Liver (tissue), 9 donors: ENCODE measurements around the gene SMYD3. TPM values are rescaled to one million over a fixed set of nuclear protein-coding genes. Genes with fewer than 3 reads are reported as not detected.

Source experiments
- DNase-seq: peaks from one replicate; pipeline ENCODE4 v3.0.0-alpha.2; 2017; ENCODE audit warnings: low spot score
- H3K27ac ChIP-seq, 2 donors: one replicate each; pipeline ENCODE4 v1.7.0; 2013; ENCODE audit warnings: inconsistent platforms in 2 of 2, low read length in 2 of 2, control low read depth in 1 of 2, low read depth in 1 of 2, mild to moderate bottlenecking in 1 of 2
- H3K27me3 ChIP-seq, 4 donors: one replicate each; pipeline versions ENCODE4 v1.6.1 to v1.7.0; 2013; ENCODE audit warnings: low read length in 3 of 4, inconsistent platforms in 1 of 4, mild to moderate bottlenecking in 1 of 4, moderate library complexity in 1 of 4; ENCODE audit not compliant: control insufficient read depth in 4 of 4, insufficient read depth in 4 of 4
- H3K36me3 ChIP-seq, 4 donors: one replicate each; pipeline versions ENCODE4 v1.6.1 to v1.7.0; 2013; ENCODE audit warnings: low read length in 3 of 4, mild to moderate bottlenecking in 3 of 4, low read depth in 1 of 4, moderate library complexity in 1 of 4; ENCODE audit not compliant: control insufficient read depth in 4 of 4, insufficient read depth in 3 of 4
- H3K4me1 ChIP-seq, 4 donors: one replicate each; pipeline versions ENCODE4 v1.6.1 to v1.7.0; 2013; ENCODE audit warnings: low read length in 3 of 4, mild to moderate bottlenecking in 3 of 4, moderate library complexity in 1 of 4; ENCODE audit not compliant: control insufficient read depth in 4 of 4, insufficient read depth in 4 of 4
- H3K4me3 ChIP-seq, 3 donors: one replicate each; pipeline versions ENCODE4 v1.6.1 to v1.7.0; 2013; ENCODE audit warnings: low read length in 3 of 3, control low read depth in 1 of 3, low read depth in 1 of 3, mild to moderate bottlenecking in 1 of 3
- H3K9ac ChIP-seq, 2 donors: one replicate each; pipeline ENCODE4 v1.7.0; 2013; ENCODE audit warnings: low read length in 2 of 2, mild to moderate bottlenecking in 2 of 2, moderate library complexity in 2 of 2, control low read depth in 1 of 2, low read depth in 1 of 2
- H3K9me3 ChIP-seq, 4 donors: one replicate each; pipeline versions ENCODE4 v1.6.1 to v1.7.0; 2013; ENCODE audit warnings: low read length in 3 of 4; ENCODE audit not compliant: control insufficient read depth in 4 of 4
- EGR1 ChIP-seq, 2 donors: IDR thresholded peaks; 2 replicates each; pipeline ENCODE4 v1.6.1; 2016 to 2018; ENCODE audit warnings: antibody characterized with exemption in 2 of 2, low read depth in 2 of 2
- FOXA1 ChIP-seq: IDR thresholded peaks from 2 replicates; pipeline ENCODE4 v1.6.1; 2016; ENCODE audit warnings: antibody characterized with exemption
- FOXA2 ChIP-seq: IDR thresholded peaks from 2 replicates; pipeline ENCODE4 v1.6.1; 2016; ENCODE audit warnings: antibody characterized with exemption
- GABPA ChIP-seq, 2 donors: IDR thresholded peaks in 1 of 2; conservative IDR thresholded peaks in 1 of 2; 2 replicates each; pipeline ENCODE4 v1.6.1; 2016; ENCODE audit warnings: antibody characterized with exemption in 2 of 2, mild to moderate bottlenecking in 1 of 2, moderate library complexity in 1 of 2
- HNF4A ChIP-seq, 2 donors: conservative IDR thresholded peaks; 2 replicates each; pipeline ENCODE4 v1.6.1; 2016; ENCODE audit warnings: antibody characterized with exemption in 2 of 2, mild to moderate bottlenecking in 2 of 2
- HNF4G ChIP-seq: IDR thresholded peaks from 2 replicates; pipeline ENCODE4 v1.6.1; 2016; ENCODE audit warnings: antibody characterized with exemption
- JUND ChIP-seq, 2 donors: IDR thresholded peaks; 2 replicates each; pipeline ENCODE4 v1.6.1; 2016; ENCODE audit warnings: antibody characterized with exemption in 2 of 2
- NR2F2 ChIP-seq: IDR thresholded peaks from 2 replicates; pipeline ENCODE4 v1.6.1; 2016; ENCODE audit warnings: antibody characterized with exemption
- RAD21 ChIP-seq, 2 donors: IDR thresholded peaks; 2 replicates each; pipeline ENCODE4 v1.6.1; 2016; ENCODE audit warnings: antibody characterized with exemption in 2 of 2, mild to moderate bottlenecking in 2 of 2
- RXRA ChIP-seq, 2 donors: IDR thresholded peaks; 2 replicates each; pipeline ENCODE4 v1.6.1; 2017 to 2018; ENCODE audit warnings: antibody characterized with exemption in 2 of 2, mild to moderate bottlenecking in 1 of 2
- SP1 ChIP-seq: IDR thresholded peaks from 2 replicates; pipeline ENCODE4 v1.6.1; 2018; ENCODE audit warnings: antibody characterized with exemption, mild to moderate bottlenecking
- TAF1 ChIP-seq: conservative IDR thresholded peaks from 2 replicates; pipeline ENCODE4 v1.6.1; 2016; ENCODE audit warnings: antibody characterized with exemption, mild to moderate bottlenecking
- YY1 ChIP-seq: IDR thresholded peaks from 2 replicates; pipeline ENCODE4 v1.6.1; 2016; ENCODE audit warnings: antibody characterized with exemption, mild to moderate bottlenecking
- WGBS: extraction: QIAGEN DNeasy Blood & Tissue Kit; methylation state at CpG from one replicate; pipeline ENCODE4 v1.1.7; 2013; 5-methylcytosine and 5-hydroxymethylcytosine counted together
- polyA plus RNA-seq, 2 donors: library from polyadenylated mRNA; stranded (reverse) in 1 of 2; unstranded in 1 of 2; fragments of 200-250 nt in 1 of 2; fragments of >200 nt in 1 of 2; fragmentation: Nextera tagmentation in 1 of 2; extraction: Ambion mirVana in 1 of 2; gene quantifications; one replicate each; pipeline versions ENCODE4 v1.2.1 to v1.2.3, GENCODE V29; 2013 to 2015
- total RNA-seq, 2 donors: library from RNA; depleted of rRNA; stranded (reverse); fragments of >200 nt; gene quantifications; one replicate each; pipeline ENCODE4 v1.2.3, GENCODE V29; 2014
- TF ChIP-seq, protein P1 (sequence below): IDR thresholded peaks from 2 replicates; pipeline ENCODE4 v1.6.1; 2016; ENCODE audit warnings: antibody characterized with exemption
- TF ChIP-seq, protein P2 (sequence below): fragments of 150-350 bp; IDR thresholded peaks from 2 replicates; pipeline ENCODE4 v1.5.1; 2017; ENCODE audit warnings: improper control_type of control experiment, low read depth, low read length; ENCODE audit not compliant: missing input control
- TF ChIP-seq, protein P3 (sequence below): IDR thresholded peaks from 2 replicates; pipeline ENCODE4 v1.6.1; 2016; ENCODE audit warnings: antibody characterized with exemption
- TF ChIP-seq, protein P4 (sequence below): IDR thresholded peaks from 2 replicates; pipeline ENCODE4 v1.6.1; 2016; ENCODE audit warnings: antibody characterized with exemption
- TF ChIP-seq, protein P5 (sequence below): IDR thresholded peaks from 2 replicates; pipeline ENCODE4 v1.6.1; 2016; ENCODE audit warnings: antibody characterized with exemption, mild to moderate bottlenecking
- donor health status: healthy.
- donor health status: healthy.
- donor health status: healthy.
- donor health status: healthy.
- donor health status: healthy.

Gene SMYD3
- total and polyA plus RNA-seq, 4 donors = 3.1 to 9.1 (median 8.0) TPM

DNA sequence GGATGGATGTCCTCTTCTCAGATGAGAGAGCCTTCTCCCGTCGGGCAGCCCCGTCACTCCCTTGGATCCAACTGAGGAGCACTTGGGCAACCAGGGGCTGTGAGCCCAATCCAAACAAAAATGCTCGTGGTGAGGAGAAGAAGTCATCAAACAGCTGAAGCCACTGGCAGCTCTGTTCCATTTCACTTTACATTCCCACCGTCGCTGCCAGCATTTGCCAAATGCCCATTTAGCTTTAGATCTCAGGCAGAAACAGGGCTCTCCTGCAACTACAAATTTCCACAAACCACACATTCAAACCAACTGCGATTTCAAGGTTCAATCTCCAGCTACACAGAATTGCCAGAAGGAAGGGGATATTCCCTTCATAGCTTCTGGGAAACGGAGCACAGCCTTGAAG, 634.6 kb downstream of the SMYD3 start:
- H3K9ac ChIP-seq = no peak overlapping the region
- WGBS = 95% methylated on average over 8 of the region's 8 CpGs
- no peaks in the 10 kb centered on the region for H3K27me3 ChIP-seq
- no peaks in the 10 kb centered on the region for H3K36me3 ChIP-seq
- H3K27ac ChIP-seq = no peak overlapping the region
- H3K4me3 ChIP-seq = no peak overlapping the region
- no peaks in the 10 kb centered on the region for H3K9me3 ChIP-seq
- TF ChIP-seq, protein P1, sequence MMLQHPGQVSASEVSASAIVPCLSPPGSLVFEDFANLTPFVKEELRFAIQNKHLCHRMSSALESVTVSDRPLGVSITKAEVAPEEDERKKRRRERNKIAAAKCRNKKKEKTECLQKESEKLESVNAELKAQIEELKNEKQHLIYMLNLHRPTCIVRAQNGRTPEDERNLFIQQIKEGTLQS = no peak
- TF ChIP-seq, protein P2, sequence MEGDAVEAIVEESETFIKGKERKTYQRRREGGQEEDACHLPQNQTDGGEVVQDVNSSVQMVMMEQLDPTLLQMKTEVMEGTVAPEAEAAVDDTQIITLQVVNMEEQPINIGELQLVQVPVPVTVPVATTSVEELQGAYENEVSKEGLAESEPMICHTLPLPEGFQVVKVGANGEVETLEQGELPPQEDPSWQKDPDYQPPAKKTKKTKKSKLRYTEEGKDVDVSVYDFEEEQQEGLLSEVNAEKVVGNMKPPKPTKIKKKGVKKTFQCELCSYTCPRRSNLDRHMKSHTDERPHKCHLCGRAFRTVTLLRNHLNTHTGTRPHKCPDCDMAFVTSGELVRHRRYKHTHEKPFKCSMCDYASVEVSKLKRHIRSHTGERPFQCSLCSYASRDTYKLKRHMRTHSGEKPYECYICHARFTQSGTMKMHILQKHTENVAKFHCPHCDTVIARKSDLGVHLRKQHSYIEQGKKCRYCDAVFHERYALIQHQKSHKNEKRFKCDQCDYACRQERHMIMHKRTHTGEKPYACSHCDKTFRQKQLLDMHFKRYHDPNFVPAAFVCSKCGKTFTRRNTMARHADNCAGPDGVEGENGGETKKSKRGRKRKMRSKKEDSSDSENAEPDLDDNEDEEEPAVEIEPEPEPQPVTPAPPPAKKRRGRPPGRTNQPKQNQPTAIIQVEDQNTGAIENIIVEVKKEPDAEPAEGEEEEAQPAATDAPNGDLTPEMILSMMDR = no peak
- TF ChIP-seq RAD21 (IDR thresholded peaks at IDR 0.05) (no peak), NR2F2 (no peak), YY1 (no peak), FOXA2 (no peak), HNF4A (conservative IDR thresholded peaks at IDR 0.05) (no peak), FOXA1 (no peak), HNF4G (no peak), RXRA (IDR thresholded peaks at IDR 0.05) (no peak), GABPA (IDR thresholded peaks at IDR 0.05 in 1 of 2, conservative IDR thresholded peaks at IDR 0.05 in 1 of 2) (no peak), EGR1 (IDR thresholded peaks at IDR 0.05; ENCODE audit: low read depth in 2 of 2) (no peak), JUND (IDR thresholded peaks at IDR 0.05) (no peak), TAF1 (no peak), SP1 (no peak)
- TF ChIP-seq, protein P3, sequence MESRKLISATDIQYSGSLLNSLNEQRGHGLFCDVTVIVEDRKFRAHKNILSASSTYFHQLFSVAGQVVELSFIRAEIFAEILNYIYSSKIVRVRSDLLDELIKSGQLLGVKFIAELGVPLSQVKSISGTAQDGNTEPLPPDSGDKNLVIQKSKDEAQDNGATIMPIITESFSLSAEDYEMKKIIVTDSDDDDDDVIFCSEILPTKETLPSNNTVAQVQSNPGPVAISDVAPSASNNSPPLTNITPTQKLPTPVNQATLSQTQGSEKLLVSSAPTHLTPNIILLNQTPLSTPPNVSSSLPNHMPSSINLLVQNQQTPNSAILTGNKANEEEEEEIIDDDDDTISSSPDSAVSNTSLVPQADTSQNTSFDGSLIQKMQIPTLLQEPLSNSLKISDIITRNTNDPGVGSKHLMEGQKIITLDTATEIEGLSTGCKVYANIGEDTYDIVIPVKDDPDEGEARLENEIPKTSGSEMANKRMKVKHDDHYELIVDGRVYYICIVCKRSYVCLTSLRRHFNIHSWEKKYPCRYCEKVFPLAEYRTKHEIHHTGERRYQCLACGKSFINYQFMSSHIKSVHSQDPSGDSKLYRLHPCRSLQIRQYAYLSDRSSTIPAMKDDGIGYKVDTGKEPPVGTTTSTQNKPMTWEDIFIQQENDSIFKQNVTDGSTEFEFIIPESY = no peak
- TF ChIP-seq, protein P4, sequence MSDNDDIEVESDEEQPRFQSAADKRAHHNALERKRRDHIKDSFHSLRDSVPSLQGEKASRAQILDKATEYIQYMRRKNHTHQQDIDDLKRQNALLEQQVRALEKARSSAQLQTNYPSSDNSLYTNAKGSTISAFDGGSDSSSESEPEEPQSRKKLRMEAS = no peak
- TF ChIP-seq, protein P5, sequence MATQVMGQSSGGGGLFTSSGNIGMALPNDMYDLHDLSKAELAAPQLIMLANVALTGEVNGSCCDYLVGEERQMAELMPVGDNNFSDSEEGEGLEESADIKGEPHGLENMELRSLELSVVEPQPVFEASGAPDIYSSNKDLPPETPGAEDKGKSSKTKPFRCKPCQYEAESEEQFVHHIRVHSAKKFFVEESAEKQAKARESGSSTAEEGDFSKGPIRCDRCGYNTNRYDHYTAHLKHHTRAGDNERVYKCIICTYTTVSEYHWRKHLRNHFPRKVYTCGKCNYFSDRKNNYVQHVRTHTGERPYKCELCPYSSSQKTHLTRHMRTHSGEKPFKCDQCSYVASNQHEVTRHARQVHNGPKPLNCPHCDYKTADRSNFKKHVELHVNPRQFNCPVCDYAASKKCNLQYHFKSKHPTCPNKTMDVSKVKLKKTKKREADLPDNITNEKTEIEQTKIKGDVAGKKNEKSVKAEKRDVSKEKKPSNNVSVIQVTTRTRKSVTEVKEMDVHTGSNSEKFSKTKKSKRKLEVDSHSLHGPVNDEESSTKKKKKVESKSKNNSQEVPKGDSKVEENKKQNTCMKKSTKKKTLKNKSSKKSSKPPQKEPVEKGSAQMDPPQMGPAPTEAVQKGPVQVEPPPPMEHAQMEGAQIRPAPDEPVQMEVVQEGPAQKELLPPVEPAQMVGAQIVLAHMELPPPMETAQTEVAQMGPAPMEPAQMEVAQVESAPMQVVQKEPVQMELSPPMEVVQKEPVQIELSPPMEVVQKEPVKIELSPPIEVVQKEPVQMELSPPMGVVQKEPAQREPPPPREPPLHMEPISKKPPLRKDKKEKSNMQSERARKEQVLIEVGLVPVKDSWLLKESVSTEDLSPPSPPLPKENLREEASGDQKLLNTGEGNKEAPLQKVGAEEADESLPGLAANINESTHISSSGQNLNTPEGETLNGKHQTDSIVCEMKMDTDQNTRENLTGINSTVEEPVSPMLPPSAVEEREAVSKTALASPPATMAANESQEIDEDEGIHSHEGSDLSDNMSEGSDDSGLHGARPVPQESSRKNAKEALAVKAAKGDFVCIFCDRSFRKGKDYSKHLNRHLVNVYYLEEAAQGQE = no peak
- DNase-seq = no peak
- H3K4me1 ChIP-seq = peaks cover 0 to 6% (median 5%) of the 10 kb centered on the region in 4 donors
